ENCODE measurements around the gene ADPRH. TPM values are rescaled to one million over a fixed set of nuclear protein-coding genes. Genes with fewer than 3 reads are reported as not detected.

Gene ADPRH
- total RNA-seq, 2 experiments from 2014 or later = 0.36 TPM

DNA sequence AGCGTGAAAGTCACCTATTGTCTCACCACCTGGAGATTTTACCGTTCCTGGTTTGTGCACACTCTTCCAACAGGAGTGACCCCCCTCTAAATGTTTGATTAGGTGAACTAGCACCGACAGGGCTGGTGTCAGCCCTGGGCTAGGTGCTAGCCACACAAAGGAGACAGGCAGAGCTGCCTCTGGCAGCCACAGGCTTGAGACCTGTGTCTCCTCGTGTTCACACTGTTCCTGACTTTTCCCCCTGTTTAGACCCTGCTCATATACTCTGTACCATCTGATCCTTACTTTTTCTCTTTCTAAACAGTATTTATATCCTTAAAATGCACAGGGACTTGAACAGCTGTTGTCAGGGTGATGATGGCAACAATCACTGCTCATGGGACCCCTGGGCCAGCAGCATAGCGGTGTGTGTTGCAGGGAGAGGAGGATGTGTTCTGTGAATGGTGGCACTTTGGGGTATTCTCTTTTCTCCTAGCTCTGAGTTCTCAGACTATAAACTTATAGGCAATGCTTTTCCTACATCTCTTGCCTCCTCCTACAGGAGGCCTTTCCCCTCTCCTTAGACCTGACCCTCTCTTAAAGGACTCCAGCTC, 25.4 kb upstream of the ADPRH start:
- TF ChIP-seq, protein P1, sequence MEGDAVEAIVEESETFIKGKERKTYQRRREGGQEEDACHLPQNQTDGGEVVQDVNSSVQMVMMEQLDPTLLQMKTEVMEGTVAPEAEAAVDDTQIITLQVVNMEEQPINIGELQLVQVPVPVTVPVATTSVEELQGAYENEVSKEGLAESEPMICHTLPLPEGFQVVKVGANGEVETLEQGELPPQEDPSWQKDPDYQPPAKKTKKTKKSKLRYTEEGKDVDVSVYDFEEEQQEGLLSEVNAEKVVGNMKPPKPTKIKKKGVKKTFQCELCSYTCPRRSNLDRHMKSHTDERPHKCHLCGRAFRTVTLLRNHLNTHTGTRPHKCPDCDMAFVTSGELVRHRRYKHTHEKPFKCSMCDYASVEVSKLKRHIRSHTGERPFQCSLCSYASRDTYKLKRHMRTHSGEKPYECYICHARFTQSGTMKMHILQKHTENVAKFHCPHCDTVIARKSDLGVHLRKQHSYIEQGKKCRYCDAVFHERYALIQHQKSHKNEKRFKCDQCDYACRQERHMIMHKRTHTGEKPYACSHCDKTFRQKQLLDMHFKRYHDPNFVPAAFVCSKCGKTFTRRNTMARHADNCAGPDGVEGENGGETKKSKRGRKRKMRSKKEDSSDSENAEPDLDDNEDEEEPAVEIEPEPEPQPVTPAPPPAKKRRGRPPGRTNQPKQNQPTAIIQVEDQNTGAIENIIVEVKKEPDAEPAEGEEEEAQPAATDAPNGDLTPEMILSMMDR (IDR thresholded peaks at IDR 0.05) = no peak
- Histone ChIP-seq H3K27ac (ENCODE audit: low read depth in 1 of 2, low read length in 2 of 2) (no peak overlapping the region), H3K27me3 (ENCODE audit: control insufficient read depth in 1 of 2, insufficient read depth in 2 of 2, low read length in 2 of 2) (no peaks in the 10 kb centered on the region), H3K36me3 (ENCODE audit: insufficient read depth, low read length) (no peaks in the 10 kb centered on the region), H3K4me3 (ENCODE audit: low read length) (no peak overlapping the region), H3K4me1 (ENCODE audit: insufficient read depth, low read length) (peaks cover 9% of the 10 kb centered on the region), H3K9me3 (ENCODE audit: control insufficient read depth in 1 of 2, insufficient read depth in 1 of 2, low read length in 2 of 2) (no peaks in the 10 kb centered on the region)
- Mint-ChIP-seq H3K4me1 (ENCODE audit: low read depth) (no peaks in the 10 kb centered on the region), H3K9me3 (no peaks in the 10 kb centered on the region), H3K27me3 (no peaks in the 10 kb centered on the region), H3K36me3 (ENCODE audit: low read depth) (no peaks in the 10 kb centered on the region), H3K27ac (no peak overlapping the region), H3K4me3 (no peak overlapping the region)
- no peak for DNase-seq
- intact Hi-C loops (cut with DNase I, micrococcal nuclease) = loop anchor here in 1 of 2 experiments (10.0 kb wide), 1 partner anchor 89 kb away; the partner anchor contains the start of genes POGLUT1 and TMEM39A
- no peak for ATAC-seq (ENCODE audit: poor library complexity)
- POLR2A ChIA-PET = no interaction called here
- CTCF ChIA-PET = no interaction called here

DNA sequence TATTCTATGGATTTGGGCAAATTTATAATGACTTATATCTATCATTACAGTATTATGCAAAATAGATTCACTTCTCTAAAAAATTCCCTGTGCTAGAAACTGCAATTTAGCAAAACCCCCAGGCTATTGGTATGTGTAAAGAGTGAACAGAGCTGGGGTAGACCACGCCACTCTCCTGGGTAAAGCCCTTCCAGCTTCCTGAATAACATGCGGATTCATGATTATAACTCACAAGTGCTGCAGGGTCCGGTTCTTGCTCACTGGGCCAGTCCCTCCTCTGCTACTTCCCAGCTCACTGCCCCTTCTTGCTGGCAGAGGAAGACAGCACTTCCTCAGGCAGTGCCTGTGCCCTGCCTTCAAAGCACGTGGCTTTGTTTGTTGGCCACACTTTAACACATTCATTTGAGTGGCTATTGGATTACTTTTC, 24.0 kb upstream of the ADPRH start:
- Mint-ChIP-seq H3K9me3 (no peaks in the 10 kb centered on the region), H3K27ac (no peak overlapping the region), H3K27me3 (no peaks in the 10 kb centered on the region), H3K4me3 (no peak overlapping the region), H3K36me3 (ENCODE audit: low read depth) (no peaks in the 10 kb centered on the region), H3K4me1 (ENCODE audit: low read depth) (peaks cover 6% of the 10 kb centered on the region)
- DNase-seq = peak in 2 of 14 experiments; percentile 56 to 71
- Histone ChIP-seq H3K27me3 (ENCODE audit: control insufficient read depth in 1 of 2, insufficient read depth in 2 of 2, low read length in 2 of 2) (no peaks in the 10 kb centered on the region), H3K4me1 (ENCODE audit: insufficient read depth, low read length) (peaks cover 16% of the 10 kb centered on the region), H3K27ac (ENCODE audit: low read depth in 1 of 2, low read length in 2 of 2) (no peak overlapping the region), H3K9me3 (ENCODE audit: control insufficient read depth in 1 of 2, insufficient read depth in 1 of 2, low read length in 2 of 2) (no peaks in the 10 kb centered on the region), H3K4me3 (ENCODE audit: low read length) (no peak overlapping the region), H3K36me3 (ENCODE audit: insufficient read depth, low read length) (no peaks in the 10 kb centered on the region)
- no peak for ATAC-seq (ENCODE audit: poor library complexity)
- ChIA-PET POLR2A (no interaction called here), CTCF (no interaction called here)
- TF ChIP-seq, protein P1 (IDR thresholded peaks at IDR 0.05) = no peak
- intact Hi-C loops (cut with DNase I, micrococcal nuclease) = loop anchor here (5.0 to 10.0 kb wide), 2 partner anchors 91 to 673 kb away; partner anchors contain the start of genes POGLUT1 (in 1 of the 2) and TMEM39A (in 1 of the 2)

DNA sequence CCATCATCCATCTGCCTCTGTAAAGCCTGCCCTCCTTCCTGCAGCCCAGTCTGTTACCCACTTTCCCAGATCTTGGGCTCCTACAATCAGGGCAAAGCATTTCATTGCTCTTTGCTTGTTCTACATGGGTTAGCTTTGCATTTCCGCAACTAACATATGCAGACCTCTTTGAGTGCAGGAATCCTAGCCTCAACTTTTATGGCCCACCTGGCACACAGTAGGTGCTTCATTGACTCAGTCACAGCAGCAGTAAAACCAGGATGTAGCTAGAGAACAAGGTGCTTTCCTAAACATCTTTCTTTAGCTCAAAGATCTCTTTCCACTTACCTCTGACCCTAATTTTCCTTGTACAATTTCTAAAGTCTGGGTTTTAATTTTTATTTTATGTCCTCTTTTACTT, 23.4 kb upstream of the ADPRH start:
- H3K9me3 ChIP-seq (ENCODE audit: control insufficient read depth in 1 of 2, insufficient read depth in 1 of 2, low read length in 2 of 2) = no peaks in the 10 kb centered on the region
- no peak overlapping the region for H3K4me3 Mint-ChIP-seq
- TF ChIP-seq, protein P1 (IDR thresholded peaks at IDR 0.05) = no peak
- H3K4me1 Mint-ChIP-seq (ENCODE audit: low read depth) = peaks cover 6% of the 10 kb centered on the region
- peaks cover 16% of the 10 kb centered on the region for H3K4me1 ChIP-seq (ENCODE audit: insufficient read depth, low read length)
- no peaks in the 10 kb centered on the region for H3K36me3 Mint-ChIP-seq (ENCODE audit: low read depth)
- H3K27me3 ChIP-seq (ENCODE audit: control insufficient read depth in 1 of 2, insufficient read depth in 2 of 2, low read length in 2 of 2) = no peaks in the 10 kb centered on the region
- DNase-seq (no peak), ATAC-seq (ENCODE audit: poor library complexity) (no peak)
- H3K27ac ChIP-seq (ENCODE audit: low read depth in 1 of 2, low read length in 2 of 2) = no peak overlapping the region
- H3K9me3 Mint-ChIP-seq = no peaks in the 10 kb centered on the region
- no peaks in the 10 kb centered on the region for H3K27me3 Mint-ChIP-seq
- CTCF ChIA-PET = no interaction called here
- no peak overlapping the region for H3K4me3 ChIP-seq (ENCODE audit: low read length)
- intact Hi-C loops (cut with DNase I, micrococcal nuclease) = loop anchor here (5.0 to 10.0 kb wide), 2 partner anchors 91 to 674 kb away; partner anchors contain the start of genes POGLUT1 (in 1 of the 2) and TMEM39A (in 1 of the 2)
- no peak overlapping the region for H3K27ac Mint-ChIP-seq
- H3K36me3 ChIP-seq (ENCODE audit: insufficient read depth, low read length) = no peaks in the 10 kb centered on the region
- POLR2A ChIA-PET = no interaction called here
